T-helper 2 cell treated with Interferon-gamma antibody and Interleukin-4, amounts not matched to agents 5 μg/mL and 100 μg/mL, for 36 hours (primary cell): Measurements from ENCODE around the gene TMEM87A.

Experiments used
- DNase-seq: peaks from one replicate; pipeline ENCODE4 v3.0.0; 2021; ENCODE audit warnings: low spot score
- H3K27ac Mint-ChIP-seq: one replicate; pipeline ENCODE4 v1.8.0; 2021; ENCODE audit warnings: mild to moderate bottlenecking, mixed read lengths
- H3K27me3 Mint-ChIP-seq: one replicate; pipeline ENCODE4 v1.8.0; 2021; ENCODE audit warnings: low read depth, mixed read lengths
- H3K36me3 Mint-ChIP-seq: one replicate; pipeline ENCODE4 v1.8.0; 2021; ENCODE audit warnings: low read depth, mixed read lengths
- H3K4me1 Mint-ChIP-seq: one replicate; pipeline ENCODE4 v1.8.0; 2021; ENCODE audit warnings: low read depth, mixed read lengths
- H3K4me3 Mint-ChIP-seq: one replicate; pipeline ENCODE4 v1.8.0; 2022; ENCODE audit warnings: mild to moderate bottlenecking, moderate library complexity, mixed read lengths
- H3K9me3 Mint-ChIP-seq: one replicate; pipeline ENCODE4 v1.8.0; 2021; ENCODE audit warnings: mixed read lengths

TMEM87A gene

DNA sequence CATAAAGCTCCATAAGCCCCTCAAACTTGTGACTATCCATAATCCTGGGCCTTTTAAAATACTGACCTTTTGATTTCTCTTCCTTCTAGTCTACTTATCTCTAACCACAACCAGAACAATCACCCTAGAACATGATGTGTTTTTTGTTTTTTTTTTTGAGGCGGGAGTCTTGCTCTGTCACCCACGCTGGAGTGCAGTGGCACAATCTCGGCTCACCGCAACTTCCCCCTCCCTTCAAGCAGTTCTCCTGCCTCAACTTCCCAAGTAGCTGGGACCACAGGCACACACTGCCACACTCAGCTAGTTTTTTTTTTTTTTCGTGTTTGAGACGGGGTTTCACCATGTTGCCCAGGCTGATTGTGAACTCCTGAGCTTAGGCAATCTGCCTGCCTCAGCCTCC lies 90.3 kb downstream of the TMEM87A start:
- Mint-ChIP-seq H3K4me3 (no peak overlapping the region), H3K4me1 (no peaks in the 10 kb centered on the region), H3K36me3 (peaks cover 55% of the 10 kb centered on the region), H3K27me3 (no peaks in the 10 kb centered on the region), H3K27ac (no peak overlapping the region), H3K9me3 (no peaks in the 10 kb centered on the region)
- no peak for DNase-seq

- no peak overlapping the region for H3K4me3 Mint-ChIP-seq
- no peak overlapping the region for H3K27ac Mint-ChIP-seq
- H3K9me3 Mint-ChIP-seq, result no peaks in the 10 kb centered on the region
- no peak for DNase-seq
- no peaks in the 10 kb centered on the region for H3K27me3 Mint-ChIP-seq
- H3K36me3 Mint-ChIP-seq, result peaks cover 52% of the 10 kb centered on the region
- no peaks in the 10 kb centered on the region for H3K4me1 Mint-ChIP-seq
These were observed 90.8 kb downstream of the TMEM87A start for GRCh38 chr15:42182328-42182886.

DNA sequence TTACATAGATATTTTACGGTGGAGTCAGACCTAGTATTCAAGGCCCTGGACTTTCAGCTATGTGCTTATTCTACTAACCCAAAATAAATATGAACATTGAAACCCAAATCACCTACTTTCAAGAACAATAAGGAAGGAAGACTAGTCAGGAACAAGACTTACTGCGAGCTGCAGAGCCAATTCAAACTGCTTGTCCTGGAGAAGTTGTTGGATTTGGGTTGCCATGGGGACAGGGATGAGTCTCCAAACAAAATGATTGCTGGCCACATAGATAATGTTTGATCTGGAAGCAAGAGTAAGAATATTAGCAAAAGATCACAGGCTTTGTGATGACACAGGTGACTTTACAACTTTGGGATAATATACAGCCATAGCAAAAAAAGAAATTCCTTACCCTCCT lies 95.2 kb downstream of the TMEM87A start:
- no peaks in the 10 kb centered on the region for H3K9me3 Mint-ChIP-seq
- H3K27ac Mint-ChIP-seq, result no peak overlapping the region
- DNase-seq, result no peak
- H3K4me1 Mint-ChIP-seq, result no peaks in the 10 kb centered on the region
- no peak overlapping the region for H3K4me3 Mint-ChIP-seq
- no peaks in the 10 kb centered on the region for H3K27me3 Mint-ChIP-seq
- H3K36me3 Mint-ChIP-seq, result peaks cover 41% of the 10 kb centered on the region

DNA sequence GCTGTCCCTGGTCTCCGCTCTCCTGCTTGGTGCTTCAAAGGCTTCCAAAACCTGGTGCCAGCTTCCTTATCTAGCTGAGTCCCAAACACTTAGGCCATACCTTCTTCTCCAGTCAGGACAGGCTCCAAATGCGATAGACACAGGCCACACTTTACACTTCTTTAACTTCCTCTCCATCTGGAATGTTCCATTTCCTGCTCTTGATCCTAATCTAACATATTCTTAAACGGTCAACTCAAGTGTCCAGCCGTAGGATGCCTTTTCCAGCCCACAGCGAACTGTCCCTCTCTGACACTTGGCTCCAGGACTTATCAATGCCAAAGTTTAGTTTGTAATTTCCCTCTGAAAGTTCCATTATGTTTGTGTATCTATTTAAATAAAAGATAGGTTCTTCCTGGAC lies 97.6 kb downstream of the TMEM87A start:
- Mint-ChIP-seq H3K36me3 (peaks cover 45% of the 10 kb centered on the region), H3K4me3 (no peak overlapping the region)

DNA sequence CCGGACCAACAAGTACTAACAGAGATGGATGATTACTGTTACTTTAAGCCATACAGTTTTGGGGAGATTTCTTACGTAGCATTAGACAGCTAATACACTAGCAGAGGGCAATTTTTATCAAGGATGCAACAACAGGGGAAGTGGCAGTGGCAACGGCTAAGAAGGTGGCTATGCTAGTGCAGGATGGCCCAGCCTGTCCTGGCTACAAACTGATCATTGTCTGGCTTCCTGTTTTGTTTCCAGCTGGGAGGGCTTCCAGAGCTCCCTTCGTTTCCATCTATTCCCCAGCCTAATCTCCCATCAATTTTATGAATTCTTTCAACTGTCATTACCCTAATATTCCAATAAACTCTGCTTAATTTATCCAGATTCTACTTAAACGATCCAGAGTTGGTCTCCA lies 100.8 kb downstream of the TMEM87A start:
- Mint-ChIP-seq H3K27ac (no peak overlapping the region), H3K36me3 (peaks cover 47% of the 10 kb centered on the region)

More for the DNA sequence above, 97.6 kb downstream of the TMEM87A start:
- Mint-ChIP-seq H3K27ac (no peak overlapping the region), H3K27me3 (no peaks in the 10 kb centered on the region), H3K9me3 (no peaks in the 10 kb centered on the region), H3K4me1 (peaks cover 13% of the 10 kb centered on the region)
- no peak for DNase-seq

DNA sequence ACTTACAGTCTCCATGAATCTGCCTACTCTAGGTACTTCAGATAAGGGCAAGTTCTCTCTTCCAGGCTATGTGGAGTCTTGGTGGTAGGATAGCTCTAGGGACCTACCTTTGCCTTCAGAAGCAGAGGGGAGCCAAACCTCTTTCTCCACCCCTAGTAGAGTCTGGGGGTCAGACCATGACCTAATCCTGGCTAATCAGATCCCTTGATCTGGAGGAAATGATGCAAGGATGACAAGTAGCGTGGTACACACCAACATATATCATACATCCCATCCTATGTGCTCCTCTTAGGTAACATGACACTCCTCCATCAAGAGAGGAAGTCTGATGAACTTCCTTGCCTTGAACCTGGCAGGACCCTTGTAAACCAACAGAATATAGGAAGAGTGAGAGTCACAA lies 101.4 kb downstream of the TMEM87A start:
- DNase-seq, result no peak
- H3K36me3 Mint-ChIP-seq, result peaks cover 50% of the 10 kb centered on the region

More for the DNA sequence above, 100.8 kb downstream of the TMEM87A start:
- no peak for DNase-seq
- Mint-ChIP-seq H3K9me3 (no peaks in the 10 kb centered on the region), H3K4me3 (no peak overlapping the region), H3K4me1 (peaks cover 13% of the 10 kb centered on the region), H3K27me3 (no peaks in the 10 kb centered on the region)

DNA sequence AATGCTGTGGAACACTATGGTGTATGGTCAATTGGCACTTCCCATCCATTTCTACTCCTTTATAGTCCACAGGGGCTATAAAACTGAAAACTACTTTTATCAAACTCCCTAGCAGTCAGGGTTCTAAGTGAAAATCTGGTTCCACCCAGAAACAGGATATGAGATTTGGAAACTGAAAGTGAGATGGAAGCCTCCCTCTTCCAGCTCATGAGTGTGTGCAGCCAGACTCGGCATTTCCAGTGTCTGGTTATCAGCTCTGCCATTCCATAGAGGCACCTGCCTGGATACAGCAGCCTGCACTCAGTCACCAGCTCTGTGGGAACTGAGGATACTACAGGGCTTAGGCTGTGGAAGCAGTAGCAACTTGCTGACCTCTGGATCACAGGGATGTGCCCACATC lies 102.1 kb downstream of the TMEM87A start:
- peaks cover 52% of the 10 kb centered on the region for H3K36me3 Mint-ChIP-seq
- no peaks in the 10 kb centered on the region for H3K9me3 Mint-ChIP-seq
- H3K4me1 Mint-ChIP-seq, result peaks cover 13% of the 10 kb centered on the region
- no peak for DNase-seq
- H3K27me3 Mint-ChIP-seq, result no peaks in the 10 kb centered on the region
- H3K4me3 Mint-ChIP-seq, result no peak overlapping the region
- peak overlapping the region; percentile 23 for H3K27ac Mint-ChIP-seq

More for the DNA sequence above, 101.4 kb downstream of the TMEM87A start:
- no peak overlapping the region for H3K4me3 Mint-ChIP-seq
- H3K27me3 Mint-ChIP-seq, result no peaks in the 10 kb centered on the region
- H3K9me3 Mint-ChIP-seq, result no peaks in the 10 kb centered on the region
- peaks cover 13% of the 10 kb centered on the region for H3K4me1 Mint-ChIP-seq
- peak overlapping the region; percentile 35 for H3K27ac Mint-ChIP-seq

DNA sequence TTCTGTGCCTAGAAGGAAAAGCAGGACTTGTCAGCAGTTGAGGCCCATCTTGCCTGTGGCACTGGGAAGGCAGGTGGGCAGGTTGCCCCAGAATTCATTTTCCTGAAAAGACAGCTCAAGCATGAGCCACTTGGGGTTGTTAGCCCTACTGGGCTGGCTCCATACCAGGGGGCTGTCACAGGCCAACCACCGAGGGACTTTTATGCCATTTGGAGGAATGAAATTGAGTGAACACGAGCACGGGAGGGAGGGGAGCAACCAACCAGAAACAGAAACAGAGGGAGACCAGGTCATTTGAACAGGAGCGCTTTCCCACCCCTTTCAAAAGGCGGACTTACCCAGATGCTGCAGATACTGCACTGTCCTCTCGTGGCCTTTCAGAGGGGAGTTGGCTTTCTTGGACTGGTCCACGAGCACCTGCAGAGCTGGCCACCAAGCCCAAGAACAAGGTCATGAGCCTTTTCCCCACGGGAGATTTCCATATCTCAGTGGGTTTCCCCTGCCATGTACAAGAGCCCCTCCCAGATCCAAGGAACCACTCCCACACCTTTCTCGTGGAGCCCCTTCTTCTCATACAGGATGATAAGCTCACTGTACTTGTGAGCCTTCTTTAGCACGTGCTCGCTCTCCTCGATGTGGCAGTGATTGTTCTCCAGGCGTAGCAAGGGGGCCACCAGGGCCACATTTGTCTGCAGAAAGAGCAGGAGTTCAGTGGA lies 106.8 kb downstream of the TMEM87A start:
- no peak overlapping the region for H3K27ac Mint-ChIP-seq
- H3K9me3 Mint-ChIP-seq, result no peaks in the 10 kb centered on the region
- H3K4me3 Mint-ChIP-seq, result no peak overlapping the region
- H3K36me3 Mint-ChIP-seq, result peaks cover 65% of the 10 kb centered on the region
- no peaks in the 10 kb centered on the region for H3K27me3 Mint-ChIP-seq
- H3K4me1 Mint-ChIP-seq, result peaks cover 4% of the 10 kb centered on the region
- DNase-seq, result no peak

- H3K36me3 Mint-ChIP-seq, result peaks cover 60% of the 10 kb centered on the region
- no peak overlapping the region for H3K4me3 Mint-ChIP-seq
- no peaks in the 10 kb centered on the region for H3K4me1 Mint-ChIP-seq
- no peak overlapping the region for H3K27ac Mint-ChIP-seq
- no peak for DNase-seq
- H3K27me3 Mint-ChIP-seq, result no peaks in the 10 kb centered on the region
- H3K9me3 Mint-ChIP-seq, result no peaks in the 10 kb centered on the region
These were observed 108.1 kb downstream of the TMEM87A start for GRCh38 chr15:42165106-42165505.

- Mint-ChIP-seq H3K27ac (no peak overlapping the region), H3K36me3 (peaks cover 56% of the 10 kb centered on the region), H3K27me3 (no peaks in the 10 kb centered on the region), H3K4me1 (no peaks in the 10 kb centered on the region), H3K9me3 (no peaks in the 10 kb centered on the region), H3K4me3 (no peak overlapping the region)
- no peak for DNase-seq
These were observed 109.2 kb downstream of the TMEM87A start for GRCh38 chr15:42163947-42164550.

- Mint-ChIP-seq H3K27me3 (no peaks in the 10 kb centered on the region), H3K27ac (no peak overlapping the region), H3K36me3 (peaks cover 59% of the 10 kb centered on the region), H3K9me3 (no peaks in the 10 kb centered on the region), H3K4me3 (no peak overlapping the region), H3K4me1 (no peaks in the 10 kb centered on the region)
- no peak for DNase-seq
These were observed 109.9 kb downstream of the TMEM87A start for GRCh38 chr15:42163291-42163690.
